Skeletal muscle tissue (tissue), 1 donor: ENCODE results near the gene CCDC15. TPM values are rescaled to one million over a fixed set of nuclear protein-coding genes. Genes with fewer than 3 reads are reported as not detected.

Experiments used
- total RNA-seq: library from RNA; depleted of rRNA; stranded (reverse); fragments of >200 nt; gene quantifications from one replicate; pipeline ENCODE4 v1.2.3, GENCODE V29; 2014

Gene CCDC15
- total RNA-seq, 1 donor from 2014 or later, result 2.6 TPM

Other genes with a start within 250 kb of the CCDC15 start
- not detected for gene NRGN, start 214.3 kb upstream of the CCDC15 start, total RNA-seq
- not detected for gene VSIG2, start 201.9 kb upstream of the CCDC15 start, total RNA-seq
- gene ESAM, start 191.9 kb upstream of the CCDC15 start, total RNA-seq, result 9.4 TPM
- gene MSANTD2, start 153.8 kb upstream of the CCDC15 start, total RNA-seq, result 9.4 TPM
- 12.0 TPM for gene ROBO3, start 88.8 kb upstream of the CCDC15 start, total RNA-seq
- gene ROBO4, start 56.3 kb upstream of the CCDC15 start, total RNA-seq, result 14.1 TPM
- gene HEPN1, start 35.0 kb upstream of the CCDC15 start, total RNA-seq, result not detected
- 1.6 TPM for gene HEPACAM, start 18.2 kb upstream of the CCDC15 start, total RNA-seq
- 3.7 TPM for gene SLC37A2, start 109.1 kb downstream of the CCDC15 start, total RNA-seq
- 37.1 TPM for gene TMEM218, start 157.4 kb downstream of the CCDC15 start, total RNA-seq
- 6.8 TPM for gene PKNOX2, start 210.5 kb downstream of the CCDC15 start, total RNA-seq